GM19463 (cell line): ENCODE data around the gene PROM1.

Experiments
- ATAC-seq: cut with Tn5 transposase; IDR thresholded peaks from one replicate; pipeline ENCODE4 v1.9.1; 2021; ENCODE audit warnings: mild to moderate bottlenecking, moderate library complexity; ENCODE audit not compliant: unreplicated experiment

The PROM1 gene, protein sequence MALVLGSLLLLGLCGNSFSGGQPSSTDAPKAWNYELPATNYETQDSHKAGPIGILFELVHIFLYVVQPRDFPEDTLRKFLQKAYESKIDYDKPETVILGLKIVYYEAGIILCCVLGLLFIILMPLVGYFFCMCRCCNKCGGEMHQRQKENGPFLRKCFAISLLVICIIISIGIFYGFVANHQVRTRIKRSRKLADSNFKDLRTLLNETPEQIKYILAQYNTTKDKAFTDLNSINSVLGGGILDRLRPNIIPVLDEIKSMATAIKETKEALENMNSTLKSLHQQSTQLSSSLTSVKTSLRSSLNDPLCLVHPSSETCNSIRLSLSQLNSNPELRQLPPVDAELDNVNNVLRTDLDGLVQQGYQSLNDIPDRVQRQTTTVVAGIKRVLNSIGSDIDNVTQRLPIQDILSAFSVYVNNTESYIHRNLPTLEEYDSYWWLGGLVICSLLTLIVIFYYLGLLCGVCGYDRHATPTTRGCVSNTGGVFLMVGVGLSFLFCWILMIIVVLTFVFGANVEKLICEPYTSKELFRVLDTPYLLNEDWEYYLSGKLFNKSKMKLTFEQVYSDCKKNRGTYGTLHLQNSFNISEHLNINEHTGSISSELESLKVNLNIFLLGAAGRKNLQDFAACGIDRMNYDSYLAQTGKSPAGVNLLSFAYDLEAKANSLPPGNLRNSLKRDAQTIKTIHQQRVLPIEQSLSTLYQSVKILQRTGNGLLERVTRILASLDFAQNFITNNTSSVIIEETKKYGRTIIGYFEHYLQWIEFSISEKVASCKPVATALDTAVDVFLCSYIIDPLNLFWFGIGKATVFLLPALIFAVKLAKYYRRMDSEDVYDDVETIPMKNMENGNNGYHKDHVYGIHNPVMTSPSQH

DNA sequence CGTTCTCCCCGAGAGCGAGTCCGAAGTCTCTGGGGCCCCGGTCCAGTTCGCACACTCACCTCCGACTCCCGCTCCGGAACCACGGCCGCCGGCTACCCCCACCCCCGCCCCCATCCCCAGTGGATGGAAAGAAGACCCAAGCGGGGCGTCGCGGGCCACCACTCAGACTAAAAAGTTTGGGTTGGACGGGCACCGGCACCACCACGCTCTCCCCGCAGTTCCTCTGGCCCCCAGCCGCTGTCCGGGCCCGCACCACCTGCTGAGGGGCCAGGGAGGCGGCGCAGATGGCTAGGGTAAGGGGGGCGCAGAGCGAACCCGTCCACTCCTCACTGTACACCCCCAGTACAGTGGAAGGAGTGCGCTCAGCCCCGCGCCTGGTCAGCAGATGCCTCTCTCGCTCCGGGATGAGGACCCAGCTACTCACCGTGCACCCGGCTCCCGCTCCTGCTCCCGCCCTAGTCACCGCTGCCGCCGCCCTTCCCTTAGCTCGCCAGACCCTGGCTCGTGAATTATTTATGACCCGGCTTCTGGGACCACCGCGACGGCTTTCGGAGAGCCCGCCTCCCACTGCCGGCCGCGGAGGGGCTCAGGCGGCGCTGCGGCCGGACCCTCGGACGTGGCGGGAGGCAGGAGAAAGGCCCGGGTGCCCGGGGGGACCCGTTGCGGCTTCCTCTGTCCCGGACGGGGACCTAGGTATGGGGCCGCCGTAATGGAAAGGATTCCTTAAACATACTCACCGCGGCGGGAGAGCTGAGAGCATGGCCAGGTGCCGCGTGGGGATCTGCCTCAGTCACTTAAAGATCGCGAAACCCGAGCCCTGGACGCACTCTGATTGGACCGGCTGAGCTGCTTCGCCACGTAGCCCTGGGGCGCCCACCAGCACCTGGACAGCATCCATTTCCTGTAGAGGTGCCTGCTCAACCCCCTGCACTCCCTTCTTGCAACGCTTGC lies at the start of gene PROM1:
TSS of gene PROM1 (minus strand) at position 783 of the 951 bp plus-strand sequence. CDS start 8,117 bp downstream, outside the sequence.
- ATAC-seq, result no peak

DNA sequence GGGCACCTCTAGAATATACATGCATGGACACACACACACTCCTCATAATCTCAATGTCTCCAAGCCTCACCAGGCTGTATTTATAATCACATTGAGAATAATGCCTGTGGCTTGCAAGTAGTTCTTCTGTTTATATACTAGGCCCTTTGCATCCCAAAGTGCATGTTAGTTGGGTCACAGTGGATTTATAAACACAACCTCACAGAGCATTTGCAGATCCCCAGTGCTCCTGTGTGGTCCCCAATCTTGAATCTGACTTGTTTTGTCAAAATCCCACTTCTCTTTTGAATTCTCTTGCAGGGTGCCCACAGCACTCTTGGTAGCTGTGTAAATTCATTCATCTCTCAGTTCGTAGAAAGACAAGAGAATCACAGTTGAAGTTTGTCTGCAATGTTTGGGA lies 49.6 kb upstream of the PROM1 start:
- ATAC-seq, result no peak

DNA sequence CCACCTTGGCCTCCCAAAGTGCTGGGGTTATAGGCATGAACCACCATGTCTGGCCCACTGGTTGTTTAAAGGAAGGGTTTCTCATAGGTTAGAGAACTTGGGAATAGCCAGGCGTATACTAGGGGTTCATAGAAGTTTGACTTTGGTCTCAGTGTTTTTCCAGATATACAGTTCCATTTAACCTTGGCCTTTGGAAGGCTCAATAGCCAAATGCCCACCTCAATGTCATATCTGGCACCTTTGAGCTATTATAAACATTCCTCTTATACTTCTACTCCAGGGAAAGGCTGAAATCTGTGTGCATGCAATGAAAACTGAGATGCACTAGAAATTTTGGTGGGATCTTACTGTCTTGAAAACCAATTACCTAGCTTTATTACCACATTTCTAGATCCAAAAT lies 47.5 kb upstream of the PROM1 start:
- no peak for ATAC-seq

DNA sequence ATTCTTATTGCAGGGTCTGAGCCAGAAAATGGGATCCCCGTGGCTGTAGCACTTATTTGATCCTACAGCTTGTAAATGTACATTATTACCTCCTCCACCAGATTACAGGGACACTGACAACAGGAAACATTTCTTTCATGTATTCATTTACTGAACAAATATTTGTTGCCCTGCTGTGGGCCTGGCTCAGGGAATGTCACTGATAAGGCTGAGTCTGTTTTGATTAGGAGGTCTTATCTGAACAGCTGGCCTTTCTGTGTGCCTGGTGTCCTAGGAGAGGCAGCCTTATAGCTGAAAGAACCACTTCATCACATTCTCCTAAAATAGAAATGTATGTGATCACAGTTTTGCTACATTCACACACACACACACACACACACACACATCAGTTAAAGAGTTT lies 45.5 kb upstream of the PROM1 start:
- no peak for ATAC-seq

DNA sequence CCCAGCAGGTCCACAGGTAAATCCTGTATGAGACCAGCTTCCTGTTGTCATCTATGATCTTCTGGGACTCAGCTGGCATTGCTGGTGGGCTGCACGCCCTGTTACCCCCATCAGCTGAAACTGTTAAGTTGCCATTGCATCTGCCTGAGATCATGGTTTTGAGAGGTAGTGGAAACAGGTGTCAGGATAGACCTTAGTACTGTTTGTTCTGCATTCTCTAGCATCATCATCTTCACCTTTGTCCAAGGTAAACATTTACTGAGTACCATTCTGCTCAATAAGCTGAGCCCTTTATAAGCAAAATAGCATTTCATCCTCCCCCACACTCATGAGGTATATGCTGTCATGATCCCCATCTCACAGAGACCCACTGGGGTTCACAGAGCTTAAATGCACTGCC lies 42.9 kb upstream of the PROM1 start:
- ATAC-seq, result no peak

DNA sequence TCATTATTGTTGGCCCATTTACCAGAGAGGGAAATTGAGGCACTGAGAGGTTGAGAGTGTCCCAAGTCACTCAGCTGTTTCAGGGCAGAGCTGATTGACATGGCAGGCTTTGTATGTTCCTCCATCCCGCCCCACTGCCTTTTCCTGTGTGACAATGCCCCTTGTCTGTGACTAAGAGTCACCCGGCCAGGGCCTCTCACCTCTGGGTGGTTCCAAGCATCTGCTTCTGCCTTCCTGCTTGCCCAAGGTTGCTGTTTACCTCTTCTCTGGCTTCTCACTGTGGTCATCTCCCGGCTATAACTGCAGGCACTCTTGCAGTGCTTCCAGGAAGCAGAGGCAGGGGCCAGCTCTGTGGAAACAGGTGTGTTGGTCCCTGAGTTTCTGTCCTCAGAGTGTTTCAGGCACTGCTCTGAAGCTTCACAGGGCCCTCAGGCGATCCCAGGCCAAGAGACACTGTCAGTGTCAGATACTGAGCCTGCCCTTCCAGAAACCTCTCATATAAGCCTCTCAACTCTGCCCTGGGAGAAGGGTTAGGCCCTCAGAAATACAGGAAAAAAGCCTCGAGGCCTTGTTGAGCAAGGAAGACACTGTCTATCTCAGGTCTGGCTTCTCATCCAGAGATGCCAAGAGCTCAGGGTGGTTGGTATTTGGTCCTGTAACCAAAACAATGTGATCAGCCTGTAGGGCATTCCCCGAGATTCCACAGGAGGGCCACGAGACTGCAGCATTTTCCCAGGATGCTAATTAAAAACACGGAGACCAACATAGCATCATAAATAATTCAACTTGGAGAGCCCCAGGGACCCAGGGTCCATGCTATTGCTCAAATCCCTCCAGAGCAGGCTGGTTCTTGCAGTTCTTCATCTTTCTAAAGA lies 42.0 kb upstream of the PROM1 start:
- no peak for ATAC-seq

DNA sequence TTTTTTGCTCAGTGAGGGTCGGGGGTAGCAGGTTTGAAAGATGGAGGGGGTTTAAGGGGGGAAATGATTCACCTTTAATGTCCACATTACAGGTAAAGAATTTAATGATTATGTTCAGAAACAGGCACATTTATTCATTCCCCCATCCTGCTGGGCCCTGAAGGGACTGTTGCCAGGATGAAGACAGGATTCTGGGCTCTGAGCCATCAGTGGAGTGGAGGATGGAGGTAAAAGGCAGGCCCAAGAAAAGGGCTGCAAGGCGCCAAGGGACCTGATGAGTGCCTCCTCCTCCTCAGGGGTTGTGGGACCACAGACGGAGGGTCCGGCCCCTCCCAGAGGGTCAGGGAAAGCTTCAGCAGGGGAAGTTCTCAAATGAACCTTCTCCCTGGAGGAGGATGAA lies 40.4 kb upstream of the PROM1 start:
- no peak for ATAC-seq

DNA sequence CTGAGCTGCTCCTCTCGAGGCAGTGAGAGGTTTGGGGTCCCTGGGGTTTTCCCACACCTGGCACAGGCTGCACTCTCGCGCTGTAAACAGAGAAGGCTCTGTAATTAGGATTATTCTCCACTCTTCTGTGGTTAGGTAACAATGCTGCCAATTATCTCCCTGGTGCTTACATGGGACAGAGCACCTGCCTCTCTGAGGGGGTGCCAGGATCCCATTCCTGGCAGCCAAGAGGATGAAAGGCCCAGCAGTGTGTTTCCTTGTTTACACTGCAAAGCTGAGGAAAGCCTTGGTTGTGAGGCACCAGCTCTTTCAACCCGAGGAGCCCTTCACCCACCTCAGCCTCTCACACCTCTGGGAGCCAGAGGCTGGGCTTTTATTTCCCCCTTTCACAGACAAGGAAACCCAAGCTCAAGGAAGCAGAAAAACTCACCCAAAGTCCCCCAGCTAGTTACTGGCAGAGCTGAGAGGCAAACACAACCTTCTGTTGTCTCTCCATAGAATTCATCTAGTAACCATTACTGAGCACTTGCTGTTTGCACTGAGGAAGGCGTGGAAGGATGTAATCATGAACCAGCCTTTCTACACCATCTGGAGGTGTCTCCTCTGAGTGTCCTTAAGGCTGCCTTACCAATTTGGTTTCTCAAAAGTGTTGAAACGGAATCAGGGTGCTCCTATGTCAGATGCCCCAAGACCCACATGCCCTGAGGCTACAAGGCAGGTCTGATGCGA lies 39.7 kb upstream of the PROM1 start:
- ATAC-seq, result no peak

DNA sequence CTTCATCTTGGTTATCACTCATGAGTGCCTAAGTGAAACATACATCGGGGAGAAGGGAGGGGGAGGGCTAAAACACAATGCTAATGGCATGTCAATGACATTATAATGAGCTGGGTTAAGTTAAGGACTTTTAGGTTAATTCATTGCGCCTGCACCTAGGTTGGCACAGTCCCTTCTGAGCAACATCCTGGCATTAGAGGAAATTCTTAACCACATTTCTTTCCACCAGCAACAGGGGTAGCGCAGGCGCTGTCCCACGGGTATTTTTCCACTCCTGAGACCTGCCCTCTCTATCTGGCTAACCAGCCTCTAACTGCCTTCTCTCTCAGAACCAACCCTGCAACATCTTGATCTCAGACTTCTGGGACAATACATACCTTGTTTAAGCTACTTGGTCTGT lies 39.0 kb upstream of the PROM1 start:
- ATAC-seq, result no peak

DNA sequence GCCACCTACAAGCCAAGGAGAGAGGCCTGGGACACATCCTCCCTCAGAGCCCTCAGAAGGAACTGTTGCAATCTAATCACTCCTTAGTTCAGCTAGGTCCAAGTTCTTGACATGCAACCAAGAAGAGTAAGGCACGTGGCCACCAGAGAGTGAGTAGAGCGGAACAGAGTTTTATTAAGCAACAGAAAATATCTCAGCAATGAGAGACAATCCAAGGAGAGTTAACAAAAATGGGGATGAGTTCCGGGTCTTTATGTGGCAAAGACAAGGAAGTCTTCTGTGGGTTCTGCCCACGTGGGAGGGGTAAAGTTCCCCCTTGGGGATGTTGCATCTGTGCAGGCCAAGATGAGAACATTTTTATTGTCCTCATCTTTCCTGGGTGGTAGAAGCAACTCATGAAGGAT lies 38.5 kb upstream of the PROM1 start:
- ATAC-seq, result no peak

DNA sequence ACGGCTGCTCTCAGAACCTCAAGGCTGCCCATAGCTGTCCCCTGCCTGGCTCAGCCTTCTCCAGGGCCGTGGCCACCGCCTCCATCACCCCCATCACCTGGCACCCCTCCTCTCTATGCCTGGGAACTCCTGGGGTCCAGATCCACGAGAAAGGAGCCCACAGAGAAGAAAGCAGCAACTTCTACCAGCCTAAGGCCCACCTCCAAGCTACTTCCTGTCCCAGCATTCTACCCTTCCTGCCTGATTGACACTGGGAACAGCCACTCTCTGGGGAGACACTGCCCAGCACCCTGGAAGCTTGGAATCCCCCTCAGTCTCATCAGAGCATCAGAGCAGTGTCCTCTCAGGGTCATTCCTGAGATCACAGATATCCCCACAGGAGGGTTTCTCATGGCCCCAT lies 36.9 kb upstream of the PROM1 start:
- no peak for ATAC-seq

DNA sequence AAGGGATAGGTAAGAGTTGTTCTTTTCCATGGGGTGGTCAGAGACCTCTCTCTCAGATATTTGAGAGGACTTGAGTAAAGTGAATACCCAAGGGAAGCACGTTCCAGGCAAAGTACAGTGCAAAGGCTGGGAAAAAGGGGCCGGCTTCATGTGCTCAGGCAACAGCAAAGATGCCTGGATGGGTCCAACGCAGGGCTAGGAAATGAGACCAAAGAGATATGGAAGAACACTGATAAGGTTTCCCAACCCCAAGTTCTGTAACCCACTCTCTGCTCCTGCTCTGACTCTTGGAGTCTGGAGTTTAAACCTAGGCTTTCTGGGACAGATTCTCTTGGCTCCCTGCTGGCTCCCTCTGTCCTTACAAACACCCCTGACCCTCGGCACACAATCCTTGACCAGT lies 36.2 kb upstream of the PROM1 start:
- ATAC-seq, result no peak

DNA sequence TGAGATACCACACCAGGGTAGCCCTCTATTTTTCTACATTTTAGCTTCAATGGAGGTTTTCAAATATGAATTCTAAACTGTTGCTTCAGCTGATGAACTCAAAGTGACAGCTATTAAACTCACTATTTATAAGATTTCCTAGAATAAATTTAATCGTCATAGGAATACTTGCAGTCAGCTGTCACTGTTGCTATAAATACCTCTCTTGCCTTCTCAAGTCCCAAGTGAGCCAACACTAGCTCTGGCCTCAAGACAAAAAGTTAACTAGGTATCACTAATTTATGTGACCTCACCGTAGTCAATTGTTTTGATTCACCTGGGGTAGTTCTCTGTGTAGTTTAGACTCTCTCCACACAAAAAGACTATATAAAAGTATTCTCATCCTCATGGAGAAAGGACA lies 34.3 kb upstream of the PROM1 start:
- ATAC-seq, result no peak

DNA sequence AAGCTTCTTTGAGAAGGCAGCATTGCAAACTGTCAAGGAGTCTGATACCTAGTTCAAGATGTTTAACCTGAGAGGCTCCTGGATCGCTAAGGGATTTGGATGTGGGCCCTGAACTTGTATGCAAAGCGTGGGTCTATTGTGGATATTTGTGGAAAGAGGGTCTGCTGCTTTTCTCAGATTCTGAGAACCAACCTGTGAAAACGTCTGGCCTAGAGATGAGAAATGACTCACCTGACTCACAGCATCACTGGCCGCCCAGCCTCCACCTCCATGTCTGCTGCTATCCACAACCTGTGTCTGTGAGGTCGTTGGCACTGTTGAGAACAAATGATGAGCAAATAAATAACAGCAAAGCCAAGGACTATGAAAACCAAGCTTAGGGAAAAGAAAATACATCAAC lies 33.3 kb upstream of the PROM1 start:
- ATAC-seq, result no peak

DNA sequence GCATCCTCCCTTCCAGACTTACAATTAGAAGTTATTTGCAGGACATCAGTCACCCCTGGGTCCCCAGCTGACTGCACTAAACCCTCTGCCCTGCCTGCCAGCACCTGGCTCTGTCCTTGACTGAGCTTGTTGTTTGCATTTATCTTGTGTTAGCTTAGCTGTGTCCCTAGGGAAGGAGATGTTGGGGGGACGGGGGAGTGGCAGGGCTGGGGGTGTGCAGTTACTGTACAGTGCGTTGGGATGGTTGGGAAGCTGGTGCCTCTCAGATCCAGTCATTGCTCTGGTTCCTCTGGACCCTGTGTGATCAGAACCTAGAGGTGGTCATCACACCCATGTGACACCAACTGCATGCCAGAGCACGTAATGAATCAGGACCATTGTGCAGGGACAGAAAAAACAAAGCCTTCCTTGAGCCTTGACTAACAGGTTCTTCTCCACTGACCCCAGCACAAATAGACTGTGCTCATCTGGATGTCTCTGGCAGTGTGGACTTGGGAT lies 32.7 kb upstream of the PROM1 start:
- ATAC-seq, result no peak

DNA sequence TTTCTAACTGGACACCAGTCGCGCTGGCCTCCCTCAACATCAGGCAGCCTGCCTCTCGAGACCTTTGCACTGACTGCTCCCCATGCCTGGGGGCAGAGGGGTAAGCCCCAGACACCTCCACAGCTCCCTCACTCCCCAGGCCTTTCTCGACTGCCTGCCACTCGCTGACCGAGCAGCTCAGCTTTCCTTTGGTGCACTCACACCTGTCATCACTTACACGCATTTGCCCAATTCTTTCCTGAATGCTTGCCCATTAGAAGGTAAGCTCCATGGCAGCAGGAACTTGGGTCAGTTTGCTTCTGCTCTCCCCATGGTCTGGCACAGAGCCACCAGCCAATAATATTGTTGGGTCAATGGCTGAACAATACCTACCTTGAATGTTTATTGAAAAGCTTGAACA lies 32.2 kb upstream of the PROM1 start:
- no peak for ATAC-seq

DNA sequence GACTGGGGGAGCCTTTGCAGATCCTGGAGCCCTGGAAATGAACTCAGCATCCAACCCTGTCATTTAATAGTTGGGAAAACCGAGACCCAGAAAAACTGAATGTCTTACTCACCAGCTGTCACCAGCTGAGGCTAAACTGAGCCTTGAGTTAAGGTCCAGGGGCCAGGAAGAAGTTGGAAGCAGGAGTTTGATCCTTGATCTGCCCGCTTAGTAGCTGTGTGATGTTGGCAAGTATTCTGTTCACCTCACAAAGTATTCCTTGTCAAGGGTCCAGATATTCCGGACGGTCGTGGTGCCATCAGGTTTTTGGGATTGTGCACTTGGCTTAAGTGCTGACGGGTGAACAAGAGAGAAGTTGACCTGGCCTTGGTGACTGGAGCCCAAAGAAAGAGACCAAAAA lies 30.7 kb upstream of the PROM1 start:
- ATAC-seq, result no peak

DNA sequence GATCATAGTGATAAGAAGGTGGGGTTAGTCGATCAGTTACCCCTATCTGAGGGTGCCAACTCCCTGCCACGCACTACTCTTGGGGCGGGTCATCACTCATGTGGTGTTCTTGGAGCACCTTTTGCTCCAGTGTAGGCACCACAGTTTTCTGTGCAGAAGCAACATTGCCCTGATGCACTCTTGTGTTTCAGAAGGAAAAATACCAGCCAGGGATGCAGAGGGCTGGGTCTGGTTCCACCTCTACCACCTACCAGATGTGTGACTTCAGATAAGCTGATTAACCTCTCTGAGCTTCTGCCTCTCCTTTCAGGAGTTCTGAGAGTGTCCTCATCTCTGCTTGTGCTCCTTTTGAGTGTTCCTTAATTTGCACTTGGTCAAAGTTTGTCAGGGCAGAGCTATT lies 29.9 kb upstream of the PROM1 start:
- no peak for ATAC-seq

DNA sequence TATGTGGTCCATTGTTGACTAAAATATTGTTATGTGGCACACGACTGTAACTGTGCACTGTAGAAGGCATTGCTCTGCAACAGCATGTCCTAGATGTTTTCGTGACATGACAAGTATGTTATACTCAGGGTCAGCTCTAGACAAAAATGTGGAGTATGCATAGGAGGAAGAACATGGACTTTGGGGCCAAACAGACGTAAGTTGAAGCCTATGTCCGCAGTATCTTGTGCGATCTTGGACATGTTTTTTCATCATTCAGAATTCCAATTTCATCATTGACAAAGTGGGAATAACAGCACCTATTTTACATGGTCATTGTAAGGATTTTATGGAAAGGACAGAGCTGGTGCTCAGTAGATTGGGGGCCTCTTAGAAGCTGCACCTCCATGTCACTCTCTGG lies 27.7 kb upstream of the PROM1 start:
- no peak for ATAC-seq
